Measurements from ENCODE around the gene GAREM1.

DNA sequence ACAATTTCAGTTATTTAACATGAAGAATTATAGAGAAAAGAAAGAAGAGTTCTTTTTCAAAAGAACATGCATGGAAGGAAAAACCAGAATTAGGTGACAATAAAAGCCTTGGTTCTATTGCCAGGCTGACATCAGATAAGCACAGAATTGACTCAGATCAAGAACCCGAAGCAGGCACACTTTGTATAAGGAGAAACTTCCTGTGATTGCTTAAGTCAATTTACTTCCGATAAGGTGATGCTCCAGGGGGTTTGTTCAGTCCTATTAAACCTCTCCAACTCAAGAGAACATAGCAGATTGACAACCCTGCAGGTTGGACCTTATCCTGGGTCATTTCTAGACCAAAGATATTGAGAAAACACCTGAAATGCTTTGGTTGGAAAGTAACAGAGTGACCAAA, 31.4 kb downstream of the GAREM1 start:
- TF ChIP-seq, protein P1, sequence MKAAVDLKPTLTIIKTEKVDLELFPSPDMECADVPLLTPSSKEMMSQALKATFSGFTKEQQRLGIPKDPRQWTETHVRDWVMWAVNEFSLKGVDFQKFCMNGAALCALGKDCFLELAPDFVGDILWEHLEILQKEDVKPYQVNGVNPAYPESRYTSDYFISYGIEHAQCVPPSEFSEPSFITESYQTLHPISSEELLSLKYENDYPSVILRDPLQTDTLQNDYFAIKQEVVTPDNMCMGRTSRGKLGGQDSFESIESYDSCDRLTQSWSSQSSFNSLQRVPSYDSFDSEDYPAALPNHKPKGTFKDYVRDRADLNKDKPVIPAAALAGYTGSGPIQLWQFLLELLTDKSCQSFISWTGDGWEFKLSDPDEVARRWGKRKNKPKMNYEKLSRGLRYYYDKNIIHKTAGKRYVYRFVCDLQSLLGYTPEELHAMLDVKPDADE (conservative IDR thresholded peaks at IDR 0.05; ENCODE audit: control insufficient read depth, low read depth, low read length) = no peak
- no peak for TF ChIP-seq NCOA1 (IDR thresholded peaks at IDR 0.05; ENCODE audit: low read depth)
